Neural progenitor cell (in vitro differentiated cells): ENCODE measurements around the gene MTX2.

Experiments
- CTCF ChIP-seq: fragments of 200-600 bp; sonication (generic); IDR thresholded peaks from 2 replicates; pipeline ENCODE4 v1.5.1; 2017; ENCODE audit warnings: antibody characterized with exemption, mild to moderate bottlenecking
- EZH2 ChIP-seq: fragments of 200-600 bp; sonication (generic); IDR thresholded peaks from 2 replicates; pipeline ENCODE4 v1.6.1; 2017; ENCODE audit warnings: antibody characterized with exemption, mild to moderate bottlenecking, moderate library complexity
- EZH2phosphoT487 ChIP-seq: fragments of 200-600 bp; sonication (generic); IDR thresholded peaks from 2 replicates; pipeline ENCODE4 v1.6.1; 2017; ENCODE audit warnings: antibody characterized with exemption

GRCh38 chr2:176260689-176261088 is 8.6 kb upstream of the MTX2 start:
- no peak for TF ChIP-seq CTCF
- TF ChIP-seq EZH2phosphoT487: no peak
- TF ChIP-seq EZH2: no peak
